Trophoblast cell (in vitro differentiated cells and primary cell): ENCODE data around the gene TFRC.

Experiments used
- DNase-seq, 2 donors: peaks; one replicate each; pipeline ENCODE4 v3.0.0-alpha.2; 2016
- H2AFZ ChIP-seq: 2 replicates; pipeline ENCODE4 v1.6.1; 2013; ENCODE audit warnings: low read length, moderate library complexity, mild to moderate bottlenecking; ENCODE audit not compliant: insufficient read depth, poor library complexity
- H2AK5ac ChIP-seq: 2 replicates; pipeline ENCODE4 v1.6.1; 2013; ENCODE audit warnings: mild to moderate bottlenecking, low read length
- H2BK120ac ChIP-seq: 2 replicates; pipeline ENCODE4 v1.6.1; 2013; ENCODE audit warnings: low read length, mild to moderate bottlenecking, moderate library complexity; ENCODE audit not compliant: insufficient read depth, poor library complexity
- H2BK12ac ChIP-seq: 2 replicates; pipeline ENCODE4 v1.6.1; 2013; ENCODE audit warnings: mild to moderate bottlenecking, low read length, moderate library complexity
- H2BK5ac ChIP-seq: 2 replicates; pipeline ENCODE4 v1.6.1; 2013; ENCODE audit warnings: low read length, low read depth, moderate library complexity, mild to moderate bottlenecking; ENCODE audit not compliant: poor library complexity
- H3K14ac ChIP-seq: 2 replicates; pipeline ENCODE4 v1.6.1; 2013; ENCODE audit warnings: mild to moderate bottlenecking, low read length
- H3K18ac ChIP-seq: 2 replicates; pipeline ENCODE4 v1.6.1; 2013; ENCODE audit warnings: mild to moderate bottlenecking, low read length
- H3K23ac ChIP-seq: 2 replicates; pipeline ENCODE4 v1.6.1; 2013; ENCODE audit warnings: low read length
- H3K27ac ChIP-seq: 2 replicates; pipeline ENCODE4 v1.5.1; 2013; ENCODE audit warnings: low read depth, mild to moderate bottlenecking, inconsistent platforms, low read length, moderate library complexity
- H3K27me3 ChIP-seq: 2 replicates; pipeline ENCODE4 v1.6.1; 2013; ENCODE audit warnings: inconsistent platforms, mild to moderate bottlenecking, low read length, moderate library complexity; ENCODE audit not compliant: insufficient read depth
- H3K36me3 ChIP-seq, 2 experiments: 1 replicate in 1 of 2; 2 replicates in 1 of 2; pipeline ENCODE4 v1.6.1; 2013; ENCODE audit warnings: low read length in 2 of 2, mild to moderate bottlenecking in 2 of 2, moderate library complexity in 1 of 2; ENCODE audit not compliant: insufficient read depth in 2 of 2, control insufficient read depth in 1 of 2
- H3K4ac ChIP-seq: 2 replicates; pipeline ENCODE4 v1.6.1; 2013; ENCODE audit warnings: low read depth, mild to moderate bottlenecking, low read length, moderate library complexity
- H3K4me1 ChIP-seq, 2 experiments: 1 replicate in 1 of 2; 2 replicates in 1 of 2; pipeline ENCODE4 v1.6.1; 2013; ENCODE audit warnings: low read length in 2 of 2, mild to moderate bottlenecking in 2 of 2, moderate library complexity in 1 of 2; ENCODE audit not compliant: insufficient read depth in 2 of 2, control insufficient read depth in 1 of 2
- H3K4me2 ChIP-seq: 2 replicates; pipeline ENCODE4 v1.6.1; 2013; ENCODE audit warnings: inconsistent platforms, mild to moderate bottlenecking, low read length, moderate library complexity
- H3K4me3 ChIP-seq: 2 replicates; pipeline ENCODE4 v1.5.1; 2013; ENCODE audit warnings: mild to moderate bottlenecking, low read depth, low read length, inconsistent platforms
- H3K79me1 ChIP-seq: one replicate; pipeline ENCODE4 v1.6.1; 2013; ENCODE audit warnings: low read length
- H3K79me2 ChIP-seq: 2 replicates; pipeline ENCODE4 v1.6.1; 2013; ENCODE audit warnings: low read length, mild to moderate bottlenecking; ENCODE audit not compliant: control insufficient read depth, insufficient read depth, poor library complexity
- H3K9ac ChIP-seq: 2 replicates; pipeline ENCODE4 v1.6.1; 2013; ENCODE audit warnings: mild to moderate bottlenecking, low read length
- H3K9me3 ChIP-seq: 2 replicates; pipeline ENCODE4 v1.6.1; 2013; ENCODE audit warnings: low read depth, mild to moderate bottlenecking, control low read depth, inconsistent platforms, low read length; ENCODE audit not compliant: insufficient read depth
- H4K12ac ChIP-seq: 2 replicates; pipeline ENCODE4 v1.6.1; 2013; ENCODE audit warnings: low read depth, mild to moderate bottlenecking, low read length, moderate library complexity
- H4K8ac ChIP-seq: 2 replicates; pipeline ENCODE4 v1.6.1; 2013; ENCODE audit warnings: low read depth, mild to moderate bottlenecking, low read length, moderate library complexity
- H4K91ac ChIP-seq: one replicate; pipeline ENCODE4 v1.6.1; 2013; ENCODE audit warnings: low read depth, mild to moderate bottlenecking, low read length, moderate library complexity
- WGBS: extraction: QIAGEN DNeasy Blood & Tissue Kit; methylation state at CpG from one replicate; pipeline ENCODE4 v1.1.7; 2013; ENCODE audit warnings: missing lambda C conversion rate; ENCODE audit not compliant: insufficient read length, insufficient coverage; ENCODE audit errors: extremely low coverage; 5-methylcytosine and 5-hydroxymethylcytosine counted together

TFRC gene

DNA sequence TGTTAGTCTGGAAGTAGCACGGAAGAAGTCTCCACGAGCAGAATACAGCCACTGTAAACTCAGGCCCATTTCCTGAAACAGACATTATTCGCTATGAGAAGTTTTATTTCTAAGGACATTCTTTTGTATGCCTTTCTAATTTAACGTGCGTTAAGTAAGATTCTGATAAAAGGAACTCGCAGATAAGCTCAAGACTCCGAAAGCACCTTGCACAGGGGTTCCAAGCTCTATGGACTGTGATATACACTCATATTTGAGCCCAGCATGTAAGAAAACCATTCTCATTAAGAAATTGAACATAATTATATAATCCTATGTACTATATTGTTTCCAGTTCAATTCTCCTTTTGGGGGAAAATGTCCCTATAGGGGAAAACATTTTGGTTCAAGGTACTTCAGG, 28.4 kb downstream of the TFRC start:
- Histone ChIP-seq H3K27ac (no peak overlapping the region), H3K14ac (no peak overlapping the region), H4K12ac (no peak overlapping the region), H3K18ac (no peak overlapping the region), H2BK5ac (no peak overlapping the region), H3K79me2 (no peaks in the 10 kb centered on the region), H3K27me3 (no peaks in the 10 kb centered on the region), H2BK120ac (no peak overlapping the region), H3K9ac (no peak overlapping the region), H3K4me2 (no peak overlapping the region), H2BK12ac (no peak overlapping the region), H2AFZ (no peak overlapping the region), H3K4me1 (no peaks in the 10 kb centered on the region), H3K23ac (no peak overlapping the region), H2AK5ac (no peak overlapping the region), H3K4ac (no peak overlapping the region), H3K9me3 (no peaks in the 10 kb centered on the region), H4K91ac (no peak overlapping the region), H4K8ac (no peak overlapping the region), H3K36me3 (peaks cover 27 to 40% of the 10 kb centered on the region in 2 experiments), H3K4me3 (no peak overlapping the region), H3K79me1 (no peaks in the 10 kb centered on the region)
- no peak for DNase-seq
- WGBS, result no CpG with 5 or more reads among the region's 7 CpGs

- H3K79me1 ChIP-seq, result no peaks in the 10 kb centered on the region
- no peak overlapping the region for H3K18ac ChIP-seq
- H3K27ac ChIP-seq, result no peak overlapping the region
- no peaks in the 10 kb centered on the region for H3K79me2 ChIP-seq
- H2AK5ac ChIP-seq, result no peak overlapping the region
- H2AFZ ChIP-seq, result no peak overlapping the region
- no peak overlapping the region for H4K91ac ChIP-seq
- H3K9me3 ChIP-seq, result no peaks in the 10 kb centered on the region
- no peak overlapping the region for H4K12ac ChIP-seq
- no peak overlapping the region for H2BK12ac ChIP-seq
- H3K14ac ChIP-seq, result no peak overlapping the region
- no peaks in the 10 kb centered on the region for H3K4me1 ChIP-seq
- H3K36me3 ChIP-seq, result peaks cover 23 to 31% of the 10 kb centered on the region in 2 experiments
- no peaks in the 10 kb centered on the region for H3K27me3 ChIP-seq
- H3K4me2 ChIP-seq, result no peak overlapping the region
- no peak overlapping the region for H2BK5ac ChIP-seq
- WGBS, result no CpG with 5 or more reads among the region's 6 CpGs
- H2BK120ac ChIP-seq, result no peak overlapping the region
- peak; percentile 21 to 78 for DNase-seq
- H3K23ac ChIP-seq, result no peak overlapping the region
- no peak overlapping the region for H4K8ac ChIP-seq
- no peak overlapping the region for H3K4ac ChIP-seq
- H3K9ac ChIP-seq, result no peak overlapping the region
- no peak overlapping the region for H3K4me3 ChIP-seq
These were observed 30.4 kb downstream of the TFRC start for GRCh38 chr3:196051282-196052076.

DNA sequence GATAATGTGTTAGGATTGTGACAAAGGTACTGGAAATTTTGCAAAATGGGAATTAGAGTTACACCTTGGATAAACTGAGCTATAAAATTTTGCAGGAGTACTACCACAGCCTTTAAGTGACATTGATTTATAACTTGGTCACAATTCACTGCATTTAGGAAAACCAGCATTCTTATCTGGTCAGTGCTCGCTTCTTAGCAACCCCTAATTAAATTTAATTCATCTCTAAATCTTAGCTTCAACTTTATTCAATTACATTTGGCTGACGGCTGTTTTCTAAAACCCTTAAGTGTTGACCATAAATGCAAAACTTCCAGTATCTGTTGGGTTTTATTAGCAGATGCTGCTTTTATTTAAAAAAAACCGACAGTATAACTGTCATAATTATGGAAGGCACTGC, 31.3 kb downstream of the TFRC start:
- Histone ChIP-seq H3K4ac (no peak overlapping the region), H3K4me3 (no peak overlapping the region), H3K4me1 (no peaks in the 10 kb centered on the region), H3K27me3 (no peaks in the 10 kb centered on the region), H3K79me2 (no peaks in the 10 kb centered on the region), H3K18ac (no peak overlapping the region), H3K14ac (no peak overlapping the region), H2BK5ac (no peak overlapping the region), H2BK120ac (no peak overlapping the region), H2BK12ac (no peak overlapping the region), H2AFZ (no peak overlapping the region), H3K4me2 (no peak overlapping the region), H4K8ac (no peak overlapping the region), H3K79me1 (no peaks in the 10 kb centered on the region), H3K23ac (no peak overlapping the region), H2AK5ac (no peak overlapping the region), H4K91ac (no peak overlapping the region), H3K9ac (no peak overlapping the region), H3K27ac (no peak overlapping the region), H4K12ac (no peak overlapping the region), H3K36me3 (peaks cover 19 to 27% of the 10 kb centered on the region in 2 experiments), H3K9me3 (no peaks in the 10 kb centered on the region)
- WGBS, result no CpG with 5 or more reads among the region's 3 CpGs
- DNase-seq, result no peak

DNA sequence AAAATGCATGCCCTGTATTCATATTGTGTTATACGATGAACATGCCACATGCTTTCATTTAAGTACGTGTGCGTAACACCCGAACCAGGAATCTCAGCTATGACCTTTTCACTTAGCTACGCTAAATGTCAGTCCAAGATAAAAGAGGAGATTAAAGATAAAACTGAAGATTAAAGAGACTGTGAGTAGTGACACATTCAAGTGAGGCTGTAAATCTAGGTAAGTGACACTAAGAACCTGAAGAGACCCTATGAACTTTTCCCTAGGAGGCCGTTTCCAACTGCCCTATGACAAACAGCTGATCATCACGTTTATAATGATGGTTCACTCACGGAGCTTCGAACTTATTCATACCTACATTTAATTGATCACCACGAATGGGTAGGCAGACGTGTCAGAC, 32.2 kb downstream of the TFRC start:
- no peaks in the 10 kb centered on the region for H3K79me2 ChIP-seq
- no CpG with 5 or more reads among the region's 11 CpGs for WGBS
- H4K8ac ChIP-seq, result no peak overlapping the region

More for the DNA sequence above, 32.2 kb downstream of the TFRC start:
- H2AFZ ChIP-seq, result no peak overlapping the region
- H3K9ac ChIP-seq, result no peak overlapping the region
- no peak overlapping the region for H2BK120ac ChIP-seq
- H3K27ac ChIP-seq, result no peak overlapping the region
- no peak overlapping the region for H3K4me3 ChIP-seq
- no peaks in the 10 kb centered on the region for H3K9me3 ChIP-seq
- H3K23ac ChIP-seq, result no peak overlapping the region
- peak; percentile 74 to 91 for DNase-seq
- H2BK12ac ChIP-seq, result no peak overlapping the region
- no peak overlapping the region for H2BK5ac ChIP-seq
- no peak overlapping the region for H3K4ac ChIP-seq
- H4K91ac ChIP-seq, result no peak overlapping the region
- H3K4me2 ChIP-seq, result no peak overlapping the region
- H3K27me3 ChIP-seq, result no peaks in the 10 kb centered on the region
- no peak overlapping the region for H4K12ac ChIP-seq
- no peak overlapping the region for H3K14ac ChIP-seq
- peaks cover 14 to 20% of the 10 kb centered on the region in 2 experiments for H3K36me3 ChIP-seq
- no peak overlapping the region for H3K18ac ChIP-seq
- no peaks in the 10 kb centered on the region for H3K79me1 ChIP-seq
- no peak overlapping the region for H2AK5ac ChIP-seq
- no peaks in the 10 kb centered on the region for H3K4me1 ChIP-seq
